GM19324 (cell line): Measurements from ENCODE around the gene ISL2.
"Not testable (repeated sequence)": the region's sequence is repeated elsewhere in the genome, so short reads cannot be mapped to it uniquely, and the experiment has no call there.

Source experiments
- ATAC-seq: cut with Tn5 transposase; IDR thresholded peaks from one replicate; pipeline ENCODE4 v1.9.1; 2021; ENCODE audit warnings: mild to moderate bottlenecking, moderate library complexity; ENCODE audit not compliant: unreplicated experiment, low FRiP score

Gene ISL2

DNA sequence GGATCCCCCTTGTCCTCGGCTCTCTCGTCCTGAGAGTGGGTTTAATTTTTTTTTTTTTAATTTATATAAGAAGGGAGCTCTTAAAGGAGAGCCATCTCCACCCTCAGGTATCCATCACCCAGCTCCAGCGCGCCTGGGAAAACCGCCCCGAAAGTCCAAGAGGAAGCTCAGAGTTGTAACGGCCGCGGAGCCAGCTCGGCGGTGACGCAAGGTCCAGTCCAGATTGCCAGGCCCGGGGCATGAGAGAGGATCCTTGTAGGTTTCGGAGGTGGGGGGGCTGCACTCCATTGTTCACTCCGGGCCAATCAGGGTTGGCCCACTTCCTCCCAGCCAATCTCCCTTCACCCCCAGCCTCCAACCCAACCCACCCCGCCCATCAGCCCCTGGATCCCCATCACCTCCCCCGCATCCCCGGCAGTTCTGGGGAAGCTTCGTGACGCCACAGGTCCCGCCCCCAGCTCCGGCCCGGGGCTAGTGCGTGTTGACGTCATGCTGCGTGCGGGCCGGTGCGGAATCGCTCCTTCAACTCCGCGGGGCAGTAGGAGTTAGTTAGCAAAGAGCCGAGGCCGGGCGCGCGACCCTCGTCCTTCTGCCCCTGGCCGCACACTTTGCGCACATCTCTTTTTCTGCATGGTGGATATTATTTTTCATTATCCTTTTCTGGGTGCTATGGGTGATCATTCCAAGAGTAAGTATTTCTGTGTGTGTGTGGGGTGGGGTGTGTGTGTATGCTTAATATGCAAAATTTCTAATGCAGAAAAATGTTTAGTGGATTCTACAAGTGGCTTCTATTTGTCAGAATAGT lies at the start of gene ISL2:
TSS of gene ISL2 (plus strand) at position 520 of the 805 bp plus-strand sequence. CDS start at position 631, 111 bp downstream.
- peak; percentile 54 for ATAC-seq

DNA sequence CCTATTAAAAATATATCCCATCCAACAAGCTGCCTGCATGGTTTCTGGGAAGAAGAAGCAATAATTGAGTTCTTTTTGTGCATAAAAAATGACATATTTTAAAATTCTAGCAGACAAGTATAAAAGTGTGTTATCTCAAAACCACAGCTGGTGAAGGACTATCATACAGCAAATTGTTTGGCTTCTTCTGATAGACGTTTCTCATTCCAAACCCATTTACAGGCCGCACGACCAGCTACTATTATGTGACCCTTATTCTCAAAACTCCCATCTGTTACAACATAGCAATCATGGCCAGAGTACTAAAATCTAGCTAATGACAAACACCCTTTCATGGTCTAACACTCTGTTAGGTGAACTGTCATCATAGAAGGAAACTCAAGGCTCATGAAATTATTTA lies 47.0 kb upstream of the ISL2 start:
- ATAC-seq, result no peak

DNA sequence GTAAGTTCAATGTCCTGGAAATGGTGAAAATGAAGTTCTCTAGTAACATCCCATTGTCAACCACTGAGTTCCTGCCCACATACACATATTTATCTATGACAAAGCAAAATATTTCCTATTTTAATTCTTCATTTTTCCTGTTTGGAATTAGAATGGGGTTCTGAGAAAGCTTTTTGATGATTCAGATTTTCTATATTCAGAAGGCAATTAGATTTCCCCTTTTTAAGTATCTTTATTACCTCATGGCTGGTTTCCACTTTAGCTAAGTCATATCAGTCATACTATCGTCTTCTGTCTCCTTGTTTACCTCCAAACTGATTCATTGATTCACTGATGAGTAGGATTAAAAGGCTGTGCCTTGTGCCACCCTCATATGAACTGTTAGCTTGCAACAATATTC lies 43.2 kb upstream of the ISL2 start:
- no peak for ATAC-seq

DNA sequence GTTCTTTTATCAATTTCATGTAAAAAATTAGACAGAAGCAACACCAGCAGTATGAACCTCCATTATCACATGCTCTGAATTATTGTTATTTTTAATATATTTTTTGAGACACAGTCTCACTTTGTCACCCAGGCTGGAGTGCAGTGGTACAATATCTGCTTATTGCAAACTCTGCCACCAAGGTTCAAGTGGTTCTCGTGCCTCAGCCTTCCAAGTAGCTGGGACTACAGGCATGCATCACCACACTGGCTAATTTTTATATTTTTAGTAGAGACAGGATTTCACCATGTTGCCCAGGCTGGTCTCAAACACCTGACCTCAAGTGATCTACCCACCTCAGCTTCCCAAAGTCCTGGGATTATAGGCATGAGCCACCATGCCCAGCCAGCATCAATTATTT lies 42.1 kb upstream of the ISL2 start:
- not testable (repeated sequence) for ATAC-seq

DNA sequence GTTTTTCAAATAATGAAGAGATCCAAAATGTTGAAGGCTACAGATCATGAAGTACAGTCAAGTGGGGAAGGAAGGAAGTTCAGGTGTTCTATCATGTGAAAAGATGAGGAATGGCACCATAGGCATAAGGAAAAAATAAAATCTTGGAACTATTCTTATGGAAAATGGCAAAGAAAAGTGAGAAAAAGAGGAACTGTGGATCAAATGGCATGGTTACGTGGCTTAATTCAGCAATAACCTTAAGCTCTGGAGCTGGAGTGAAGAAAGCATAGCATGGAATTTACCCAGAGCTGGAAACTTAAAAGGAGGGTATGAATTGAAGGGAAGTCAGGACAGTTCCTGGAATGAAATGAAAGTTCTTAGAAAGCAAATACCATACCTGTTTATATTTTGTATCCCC lies 39.7 kb upstream of the ISL2 start:
- no peak for ATAC-seq

DNA sequence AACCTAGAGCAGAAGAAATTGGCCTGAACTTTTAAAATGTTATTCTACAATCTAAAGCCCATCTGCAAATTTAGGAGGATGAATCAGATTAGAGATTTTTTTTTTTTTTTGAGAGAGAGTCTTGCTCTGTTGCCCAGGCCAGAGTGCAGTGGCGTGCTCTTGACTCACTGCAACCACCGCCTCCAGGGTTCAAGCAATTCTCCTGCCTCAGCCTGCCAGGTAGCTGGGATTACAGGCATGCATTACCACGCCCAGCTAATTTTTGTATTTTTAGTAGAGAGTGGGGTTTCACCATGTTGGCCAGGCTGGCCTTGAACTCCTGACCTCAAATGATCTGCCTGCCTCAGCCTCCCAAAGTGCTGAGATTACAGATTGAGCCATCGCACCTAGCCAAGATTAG lies 38.6 kb upstream of the ISL2 start:
- not testable (repeated sequence) for ATAC-seq

DNA sequence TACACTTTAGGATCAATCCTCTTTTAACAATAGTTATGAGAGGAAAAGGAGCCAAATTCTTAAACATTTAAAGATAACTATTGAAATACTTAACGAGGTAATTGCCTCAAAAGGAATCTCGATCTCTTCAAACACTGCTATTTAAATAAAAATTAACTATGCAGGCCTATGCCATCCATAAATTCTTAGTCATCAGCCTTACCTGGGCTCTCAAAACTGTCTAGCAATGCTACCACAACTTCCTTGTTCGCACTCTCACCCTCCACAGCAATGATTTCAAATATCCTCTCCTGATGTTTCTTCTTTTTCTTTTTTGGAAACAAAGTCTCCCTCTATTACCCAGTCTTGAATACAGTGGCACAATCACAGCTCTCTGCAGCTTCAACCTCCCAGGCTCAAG lies 37.6 kb upstream of the ISL2 start:
- ATAC-seq, result no peak

DNA sequence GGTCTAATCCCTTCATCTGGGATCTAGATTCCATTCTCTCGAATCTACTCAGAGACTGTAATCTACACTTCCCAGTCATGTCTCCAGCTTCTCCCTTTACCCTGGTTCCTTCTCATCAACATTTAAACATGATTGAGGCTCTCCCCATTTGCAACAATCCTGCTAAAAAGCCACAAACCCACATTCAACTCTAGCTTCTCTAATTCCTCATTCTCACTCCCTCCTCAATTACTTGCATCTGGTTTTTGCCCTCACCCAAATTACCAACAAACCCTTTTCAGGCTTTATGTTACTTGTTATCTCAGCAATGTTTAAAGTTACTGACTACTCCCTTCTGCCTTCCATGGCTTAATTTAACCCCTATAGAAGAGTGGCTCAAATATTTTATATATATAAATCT lies 36.8 kb upstream of the ISL2 start:
- no peak for ATAC-seq

DNA sequence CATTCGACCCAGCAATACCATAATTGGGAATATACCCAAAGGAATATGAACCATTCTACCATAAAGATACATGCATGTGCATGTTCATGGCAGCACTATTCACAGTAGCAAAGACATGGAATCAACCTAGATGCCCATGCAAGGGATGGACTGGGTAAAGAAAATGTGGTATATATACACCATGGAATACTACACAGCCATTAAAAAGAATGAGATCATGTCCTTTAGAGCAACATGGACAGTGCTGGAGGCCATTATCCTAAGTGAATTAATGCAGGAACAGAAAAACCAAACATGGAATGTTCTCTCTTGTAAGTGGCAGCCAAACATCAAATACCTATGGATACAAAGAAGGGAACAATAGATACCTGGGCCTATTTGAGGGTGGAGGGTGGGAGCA lies 32.7 kb upstream of the ISL2 start:
- ATAC-seq, result no peak

DNA sequence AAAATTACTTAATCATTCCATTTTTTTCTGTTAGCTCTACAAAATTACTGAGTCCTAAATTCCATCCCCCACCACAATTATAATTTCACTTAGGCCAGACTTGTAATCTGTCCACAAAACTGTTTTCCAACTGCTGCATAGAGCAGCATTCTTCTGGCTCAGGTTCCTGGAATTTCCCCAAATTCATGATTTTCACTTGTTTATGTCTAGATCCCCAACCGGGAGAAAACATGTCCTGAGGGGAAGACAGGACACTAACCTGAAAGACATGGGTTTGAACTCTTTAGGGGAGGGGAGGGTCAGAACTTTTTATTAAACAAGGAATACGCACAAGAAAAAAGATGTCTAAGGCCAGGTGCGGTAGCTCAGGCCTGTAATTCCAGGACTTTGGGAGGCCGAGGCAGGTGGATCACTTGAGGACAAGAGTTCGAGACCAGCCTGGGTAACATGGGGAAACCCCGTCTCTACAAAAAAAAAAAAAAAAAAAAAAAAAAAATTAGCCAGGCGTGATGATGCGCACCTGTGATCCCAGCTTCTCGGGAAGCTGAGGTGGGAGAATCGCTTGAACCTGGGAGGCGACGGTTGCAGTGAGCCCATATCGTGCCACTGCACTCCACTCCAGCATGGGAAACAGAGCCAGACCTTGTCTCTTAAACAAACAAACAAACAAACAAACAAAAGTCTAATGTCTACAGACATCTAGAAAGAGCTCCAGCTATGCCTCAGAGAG lies 26.8 kb upstream of the ISL2 start:
- no peak for ATAC-seq

DNA sequence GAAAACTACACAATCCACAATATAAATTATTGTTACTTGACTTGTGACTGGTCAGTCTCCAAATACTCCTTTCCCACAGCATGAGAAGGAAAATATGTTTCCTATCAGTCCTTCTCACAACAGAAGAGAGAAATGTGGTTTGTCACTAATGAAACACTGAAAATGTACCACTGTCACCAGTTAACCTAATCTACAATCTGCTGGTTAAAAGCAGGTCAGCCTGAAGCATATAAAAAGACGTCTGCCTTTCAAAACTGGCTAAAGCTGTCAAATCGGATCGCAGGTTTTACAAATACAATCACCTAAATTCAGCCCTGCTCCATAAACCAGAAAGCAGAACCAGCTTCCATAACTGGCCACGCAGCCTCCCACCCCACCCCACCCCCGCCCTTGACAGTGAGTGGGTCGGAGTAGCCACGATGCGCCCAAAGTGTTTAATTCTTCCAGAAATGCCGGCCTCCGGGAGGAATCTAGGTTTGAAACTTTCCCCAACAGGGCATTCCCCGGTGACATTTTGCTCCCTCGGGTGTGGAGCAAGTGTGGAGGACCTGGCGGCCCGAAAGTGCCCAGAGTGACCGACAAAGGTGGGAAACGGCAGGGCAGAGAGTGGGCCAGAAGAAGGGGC lies 26.0 kb upstream of the ISL2 start:
- peak; percentile 5 for ATAC-seq

DNA sequence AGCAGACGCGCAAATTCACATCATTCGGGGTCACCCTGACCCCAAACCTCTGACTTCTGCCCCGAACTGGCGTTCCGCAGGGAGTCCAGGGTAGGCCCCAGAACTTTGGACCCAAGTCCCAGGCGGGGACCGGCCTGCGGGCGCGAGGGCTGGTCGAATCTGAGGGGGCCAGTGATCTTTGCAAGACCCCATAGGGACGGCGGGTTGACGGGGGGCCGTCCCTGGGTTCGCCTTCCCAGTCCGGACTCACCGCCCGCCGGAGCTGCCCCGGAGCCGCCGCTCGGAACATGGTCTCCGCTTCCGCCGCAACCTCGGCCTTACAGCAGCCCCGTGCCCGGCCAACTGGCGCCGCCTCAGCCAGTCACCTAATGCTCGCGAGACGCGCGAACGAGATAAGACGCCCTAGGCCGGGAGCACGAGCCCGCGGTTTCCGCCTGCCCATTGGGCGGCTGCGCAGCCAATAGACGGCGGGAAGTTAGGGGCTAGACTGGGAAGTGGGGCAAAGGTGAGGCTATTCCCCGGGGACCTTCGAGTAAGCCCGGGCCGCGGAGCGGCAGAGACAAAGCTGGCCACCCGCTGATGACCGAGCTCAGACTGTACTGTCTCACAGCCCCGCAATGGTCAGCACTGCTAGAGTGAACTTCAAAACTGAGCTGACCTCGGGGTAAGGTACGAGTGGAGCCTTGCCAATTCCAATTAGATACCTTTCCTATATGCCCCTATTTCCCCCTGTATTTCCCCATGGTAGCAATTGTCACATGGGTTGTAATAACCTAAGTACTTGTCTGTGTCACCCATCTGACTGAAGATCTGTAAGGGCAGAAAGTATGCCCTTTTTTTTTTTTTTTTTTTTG lies 25.2 kb upstream of the ISL2 start, which contains the start of gene ETFA:
TSS of gene ETFA (minus strand) at position 370 of the 854 bp plus-strand sequence. CDS start at position 289, 81 bp downstream.
- ATAC-seq, result peak; percentile 94

DNA sequence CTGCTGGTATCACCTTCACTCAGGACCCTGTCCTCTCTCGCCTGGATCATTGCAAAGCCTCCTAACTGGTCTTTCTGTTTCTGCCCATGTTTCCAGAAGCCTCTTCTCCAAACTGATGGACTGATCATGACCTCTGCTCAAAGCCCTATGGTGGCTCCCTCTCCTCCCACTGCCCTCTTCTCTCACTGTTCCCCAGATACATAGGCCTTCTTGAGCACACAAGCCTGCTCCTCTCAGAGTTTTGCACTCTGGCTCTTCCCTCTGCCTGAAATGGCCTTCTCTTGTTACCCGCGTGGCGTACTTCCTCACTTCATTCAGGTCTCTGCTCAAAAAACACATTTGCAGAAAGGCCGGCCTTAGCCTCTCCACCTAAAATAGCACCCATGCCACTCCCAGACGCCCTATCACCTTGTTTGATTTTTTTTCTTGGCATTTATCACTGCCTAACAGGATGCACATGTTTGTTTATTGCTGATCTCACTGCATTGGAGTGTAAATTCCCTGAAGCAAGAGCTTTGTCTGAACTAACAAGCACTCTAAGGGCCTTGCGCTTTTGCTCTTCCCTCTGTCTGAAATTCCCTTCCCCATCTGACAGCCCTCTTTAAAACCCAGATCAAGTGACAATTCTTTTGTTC lies 23.9 kb upstream of the ISL2 start:
- no peak for ATAC-seq

DNA sequence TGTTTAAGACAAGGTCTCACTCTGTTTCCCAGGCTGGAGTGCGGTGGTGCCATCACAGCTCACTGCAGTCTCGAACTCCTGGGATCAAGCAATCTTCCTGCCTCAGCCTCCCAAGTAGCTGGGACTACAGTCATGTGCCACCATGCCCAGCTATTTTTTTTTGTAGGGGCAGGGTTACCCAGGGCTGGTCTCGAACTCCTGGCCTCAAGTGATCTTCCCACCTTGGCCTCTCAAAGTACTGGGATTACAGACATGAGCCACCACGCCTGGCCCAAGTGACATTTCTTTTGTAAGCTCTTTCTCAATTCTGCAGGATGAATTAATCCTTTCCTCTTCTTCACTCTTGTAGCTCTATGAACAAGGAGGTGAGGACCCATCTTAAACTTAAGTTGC lies 23.4 kb upstream of the ISL2 start:
- ATAC-seq, result not testable (repeated sequence)

DNA sequence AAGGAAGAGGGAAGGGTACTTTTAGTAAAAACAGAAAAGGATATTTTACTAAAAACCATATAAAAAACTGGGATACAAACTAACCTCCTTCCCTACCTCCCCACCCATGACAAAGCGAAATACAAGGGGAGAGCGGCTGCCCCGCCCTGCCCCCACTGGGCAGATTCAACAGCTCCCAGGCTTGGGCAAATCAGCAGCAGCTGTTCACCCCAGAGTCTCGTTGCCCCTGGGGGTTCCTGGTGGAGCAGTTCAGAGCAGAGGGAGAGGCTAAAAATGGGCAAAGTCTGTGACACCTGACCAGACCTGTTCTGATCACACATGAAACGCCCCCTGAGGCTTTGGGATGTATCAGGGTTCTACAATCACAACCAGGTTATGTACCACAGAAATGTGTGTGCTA lies 22.8 kb upstream of the ISL2 start:
- no peak for ATAC-seq

DNA sequence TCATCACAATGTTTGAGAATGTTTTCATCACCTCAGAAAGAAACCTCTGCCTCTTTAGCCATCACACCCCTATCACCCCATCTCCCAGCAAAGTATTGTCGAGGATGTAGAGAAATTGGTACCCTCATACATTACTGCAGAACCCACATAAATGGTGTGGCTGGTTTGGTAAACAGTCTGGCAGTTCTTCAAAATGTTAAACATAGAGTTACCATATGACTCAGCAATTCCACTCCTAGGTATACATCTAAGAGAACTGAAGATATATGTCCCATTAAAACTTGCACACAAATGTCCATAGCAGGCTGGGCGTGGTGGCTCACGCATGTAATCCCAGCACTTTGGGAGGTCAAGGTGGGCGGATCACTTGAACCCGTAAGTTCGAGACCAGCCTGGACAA lies 16.6 kb upstream of the ISL2 start:
- ATAC-seq, result no peak

DNA sequence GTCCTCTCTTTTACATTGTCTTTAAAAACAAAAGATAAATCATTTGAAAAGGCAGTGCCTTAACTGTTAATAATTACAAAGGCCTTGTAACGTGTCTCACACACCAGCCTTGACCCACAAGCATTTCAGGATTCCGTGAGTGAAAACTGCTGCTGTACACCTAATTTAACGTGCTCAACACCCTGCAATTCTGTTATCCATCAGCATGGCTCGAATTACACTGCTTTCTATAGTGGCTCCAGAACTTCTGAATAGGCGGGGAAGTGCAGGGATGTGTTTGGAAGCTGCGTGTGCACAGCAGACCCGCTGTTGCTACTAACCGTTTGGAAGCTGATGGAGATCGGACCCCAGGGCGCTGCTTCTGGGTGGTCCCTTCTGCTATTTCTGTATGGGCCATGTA lies 15.4 kb upstream of the ISL2 start:
- ATAC-seq, result no peak

DNA sequence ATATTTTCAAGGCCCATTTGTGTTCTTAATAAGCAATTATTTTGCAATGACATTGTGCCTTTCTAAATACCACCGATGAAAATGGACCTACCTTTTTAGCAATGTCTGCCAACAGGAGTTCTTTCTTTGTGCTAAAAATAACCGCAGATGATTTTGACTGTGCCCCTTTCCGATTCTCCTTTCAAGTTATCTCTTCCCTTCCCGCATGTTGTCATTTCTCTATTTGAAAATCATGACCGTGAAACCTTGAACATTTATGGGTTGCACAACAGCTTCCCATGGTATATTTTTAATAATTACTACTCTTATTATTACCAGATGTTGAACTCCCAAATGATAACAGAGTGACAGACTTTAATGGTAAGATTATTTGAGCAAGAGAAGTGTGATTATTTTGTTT lies 15.0 kb upstream of the ISL2 start:
- no peak for ATAC-seq

DNA sequence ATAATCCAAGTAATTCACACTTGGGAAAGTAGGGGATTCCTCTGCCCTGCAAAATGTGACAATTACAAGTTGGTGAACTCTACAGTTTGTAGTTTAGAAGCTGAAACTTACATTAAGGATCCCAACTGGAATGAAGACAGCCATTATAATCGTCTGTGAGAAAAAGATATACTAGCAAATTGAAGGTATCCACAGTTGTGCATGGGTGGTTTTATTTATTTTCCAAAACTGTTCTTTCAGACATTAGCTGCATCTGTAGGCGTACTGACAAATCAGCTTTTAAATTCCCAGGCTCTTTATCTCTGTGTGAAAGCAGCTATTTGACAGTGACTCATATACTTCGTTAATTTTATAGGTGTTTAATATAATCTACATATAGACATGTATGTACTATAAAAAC lies 12.5 kb upstream of the ISL2 start:
- ATAC-seq, result no peak

DNA sequence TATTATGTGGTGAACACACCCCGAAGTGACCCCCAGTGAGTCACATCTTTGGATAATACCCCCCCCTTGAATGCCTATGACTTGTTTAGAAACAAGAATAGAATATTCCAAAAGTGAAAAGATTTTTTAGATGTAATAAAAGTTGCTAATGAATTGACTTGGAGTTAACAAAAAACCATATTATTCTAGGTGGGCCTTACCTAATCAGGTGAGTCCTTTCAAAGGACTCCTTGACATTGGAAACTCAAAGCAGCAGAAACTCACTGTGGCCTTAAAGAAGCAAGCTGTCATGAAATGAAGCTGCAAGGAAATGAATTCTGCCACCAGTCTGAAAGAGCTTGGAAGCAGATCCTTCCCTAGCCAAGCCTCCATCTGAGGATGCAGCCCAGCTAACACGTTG lies 10.9 kb upstream of the ISL2 start:
- ATAC-seq, result no peak
